Measurements from ENCODE around the gene MARF1.

GRCh38 chr16:15631730-15632409, 11.1 kb downstream of the MARF1 start:
- TF ChIP-seq EP300 (IDR thresholded peaks at IDR 0.05; ENCODE audit: low read depth) (no peak), POLR2A (IDR thresholded peaks at IDR 0.05) (no peak)
- TF ChIP-seq, protein P1, sequence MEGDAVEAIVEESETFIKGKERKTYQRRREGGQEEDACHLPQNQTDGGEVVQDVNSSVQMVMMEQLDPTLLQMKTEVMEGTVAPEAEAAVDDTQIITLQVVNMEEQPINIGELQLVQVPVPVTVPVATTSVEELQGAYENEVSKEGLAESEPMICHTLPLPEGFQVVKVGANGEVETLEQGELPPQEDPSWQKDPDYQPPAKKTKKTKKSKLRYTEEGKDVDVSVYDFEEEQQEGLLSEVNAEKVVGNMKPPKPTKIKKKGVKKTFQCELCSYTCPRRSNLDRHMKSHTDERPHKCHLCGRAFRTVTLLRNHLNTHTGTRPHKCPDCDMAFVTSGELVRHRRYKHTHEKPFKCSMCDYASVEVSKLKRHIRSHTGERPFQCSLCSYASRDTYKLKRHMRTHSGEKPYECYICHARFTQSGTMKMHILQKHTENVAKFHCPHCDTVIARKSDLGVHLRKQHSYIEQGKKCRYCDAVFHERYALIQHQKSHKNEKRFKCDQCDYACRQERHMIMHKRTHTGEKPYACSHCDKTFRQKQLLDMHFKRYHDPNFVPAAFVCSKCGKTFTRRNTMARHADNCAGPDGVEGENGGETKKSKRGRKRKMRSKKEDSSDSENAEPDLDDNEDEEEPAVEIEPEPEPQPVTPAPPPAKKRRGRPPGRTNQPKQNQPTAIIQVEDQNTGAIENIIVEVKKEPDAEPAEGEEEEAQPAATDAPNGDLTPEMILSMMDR (IDR thresholded peaks at IDR 0.05): no peak

Measured in transverse colon (tissue), 3 donors.